NCI-H1694 (cell line): Measurements from ENCODE around the gene SLC9A9.
A peak's percentile ranks its signal among the peaks of the same experiment; 100 is the strongest.

Experiments used
- DNase-seq: peaks from one replicate; lab custom pipeline; 2025; lab: John Stamatoyannopoulos, UW

SLC9A9 gene

GRCh38 chr3:143326983-143327778 lies 521.1 kb downstream of the SLC9A9 start:
- DNase-seq: no peak

GRCh38 chr3:143321058-143321769 lies 527.1 kb downstream of the SLC9A9 start:
- no peak for DNase-seq

GRCh38 chr3:143315766-143316165 lies 532.5 kb downstream of the SLC9A9 start:
- no peak for DNase-seq

- no peak for DNase-seq
These were observed 533.8 kb downstream of the SLC9A9 start for GRCh38 chr3:143314251-143315093.

- peak; percentile 18 for DNase-seq
These were observed 534.4 kb downstream of the SLC9A9 start for GRCh38 chr3:143313893-143314188.

- no peak for DNase-seq
These were observed 535.0 kb downstream of the SLC9A9 start for GRCh38 chr3:143313025-143313892.

- no peak for DNase-seq
These were observed 537.2 kb downstream of the SLC9A9 start for GRCh38 chr3:143311096-143311495.

- no peak for DNase-seq
These were observed 538.6 kb downstream of the SLC9A9 start for GRCh38 chr3:143309705-143310104.

- no peak for DNase-seq
These were observed 540.6 kb downstream of the SLC9A9 start for GRCh38 chr3:143307613-143308183.

GRCh38 chr3:143306407-143306806 lies 541.9 kb downstream of the SLC9A9 start:
- no peak for DNase-seq

GRCh38 chr3:143302638-143303171 lies 545.6 kb downstream of the SLC9A9 start:
- DNase-seq: no peak

- no peak for DNase-seq
These were observed 547.0 kb downstream of the SLC9A9 start for GRCh38 chr3:143301031-143301901.

- no peak for DNase-seq
These were observed 549.3 kb downstream of the SLC9A9 start for GRCh38 chr3:143298886-143299535.

- DNase-seq: no peak
These were observed 549.9 kb downstream of the SLC9A9 start for GRCh38 chr3:143298380-143298779.

- DNase-seq: no peak
These were observed 552.8 kb downstream of the SLC9A9 start for GRCh38 chr3:143295201-143296080.

GRCh38 chr3:143294188-143294587 lies 554.1 kb downstream of the SLC9A9 start:
- DNase-seq: no peak

- DNase-seq: no peak
These were observed 556.3 kb downstream of the SLC9A9 start for GRCh38 chr3:143291836-143292447.

- no peak for DNase-seq
These were observed 559.3 kb downstream of the SLC9A9 start for GRCh38 chr3:143288944-143289343.
